ENCODE data around the gene CCDC85C.

The CCDC85C gene

GRCh38 chr14:99602788-99603415, 1.1 kb downstream of the CCDC85C start:
- peak overlapping the region; percentile 76 for H3K27ac ChIP-seq

GRCh38 chr14:99602054-99602787, 1.8 kb downstream of the CCDC85C start:
- peak overlapping the region; percentile 76 for H3K27ac ChIP-seq
- TF ChIP-seq CTCF (conservative IDR thresholded peaks at IDR 0.05) = 0 out of 2 replicates have a peak, but pooled peaks have one; percentile 9

More at GRCh38 chr14:99602788-99603415, 1.1 kb downstream of the CCDC85C start:
- no peak for TF ChIP-seq CTCF (conservative IDR thresholded peaks at IDR 0.05)

- peak overlapping the region; percentile 76 for H3K27ac ChIP-seq
- no peak for TF ChIP-seq CTCF (conservative IDR thresholded peaks at IDR 0.05)
Observed at GRCh38 chr14:99601361-99601831, 2.6 kb downstream of the CCDC85C start.

GRCh38 chr14:99600232-99600888, 3.6 kb downstream of the CCDC85C start:
- no peak for TF ChIP-seq CTCF (conservative IDR thresholded peaks at IDR 0.05)
- H3K27ac ChIP-seq = 0 out of 2 replicates have a peak overlapping the region, but pooled peaks have one; percentile 21

- TF ChIP-seq CTCF (conservative IDR thresholded peaks at IDR 0.05) = no peak
- peak overlapping the region; percentile 21; the same call in 1 of the 2 replicates for H3K27ac ChIP-seq
Observed at GRCh38 chr14:99599393-99599792, 4.6 kb downstream of the CCDC85C start.

- no peak for TF ChIP-seq CTCF (conservative IDR thresholded peaks at IDR 0.05)
- peak overlapping the region; percentile 21; the same call in 1 of the 2 replicates for H3K27ac ChIP-seq
Observed at GRCh38 chr14:99598774-99599173, 5.2 kb downstream of the CCDC85C start.
